ENCODE data around the gene MRPL53. TPM values are rescaled to one million over a fixed set of nuclear protein-coding genes. Genes with fewer than 3 reads are reported as not detected.

Gene MRPL53
- total and polyA plus RNA-seq, 2 of the 13 experiments (the other 11 are each of a cell fraction or from before 2014, with no cell fraction given): 34.3 to 51.9 TPM

GRCh38 chr2:74511104-74511989, 38.9 kb upstream of the MRPL53 start (continued):
- TF ChIP-seq ZBTB37 (CRISPR knock-in tag; IDR thresholded peaks at IDR 0.05) (no peak), ZNF546 (CRISPR knock-in tag; conservative IDR thresholded peaks at IDR 0.05) (no peak)
- TF ChIP-seq, protein P1, sequence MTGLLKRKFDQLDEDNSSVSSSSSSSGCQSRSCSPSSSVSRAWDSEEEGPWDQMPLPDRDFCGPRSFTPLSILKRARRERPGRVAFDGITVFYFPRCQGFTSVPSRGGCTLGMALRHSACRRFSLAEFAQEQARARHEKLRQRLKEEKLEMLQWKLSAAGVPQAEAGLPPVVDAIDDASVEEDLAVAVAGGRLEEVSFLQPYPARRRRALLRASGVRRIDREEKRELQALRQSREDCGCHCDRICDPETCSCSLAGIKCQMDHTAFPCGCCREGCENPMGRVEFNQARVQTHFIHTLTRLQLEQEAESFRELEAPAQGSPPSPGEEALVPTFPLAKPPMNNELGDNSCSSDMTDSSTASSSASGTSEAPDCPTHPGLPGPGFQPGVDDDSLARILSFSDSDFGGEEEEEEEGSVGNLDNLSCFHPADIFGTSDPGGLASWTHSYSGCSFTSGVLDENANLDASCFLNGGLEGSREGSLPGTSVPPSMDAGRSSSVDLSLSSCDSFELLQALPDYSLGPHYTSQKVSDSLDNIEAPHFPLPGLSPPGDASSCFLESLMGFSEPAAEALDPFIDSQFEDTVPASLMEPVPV (CRISPR knock-in tag; IDR thresholded peaks at IDR 0.05): no peak

DNA sequence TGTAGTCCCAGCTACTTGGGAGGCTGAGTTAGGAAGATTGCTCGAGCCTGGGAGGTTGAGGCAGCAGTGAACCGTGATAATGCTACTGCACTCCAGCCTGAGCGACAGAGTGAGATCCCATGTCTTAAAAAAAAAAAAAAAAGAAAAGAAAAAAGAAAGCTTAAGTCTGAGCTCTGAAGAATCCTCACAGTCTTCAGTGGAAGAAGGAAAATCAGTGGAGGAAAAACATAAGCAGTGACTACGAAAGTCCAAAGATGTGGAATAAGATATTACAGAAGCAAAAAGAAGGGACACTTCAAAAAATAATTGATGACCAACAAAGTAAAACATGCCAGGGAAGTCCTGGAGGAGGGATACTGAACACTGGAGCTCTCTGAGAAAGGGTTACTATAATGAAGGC, 37.8 kb upstream of the MRPL53 start:
- H3K36me3 ChIP-seq (replicated peaks in 1 of 2; ENCODE audit: control insufficient read depth in 1 of 2, insufficient read depth in 2 of 2, low read length in 2 of 2): no peaks in the 10 kb centered on the region; a peak in 4 of 5 replicates
- DNase-seq (ENCODE audit: low spot score) (no peak), ATAC-seq (no peak), FAIRE-seq (no peak)
- TF ChIP-seq ZSCAN31 (CRISPR knock-in tag; IDR thresholded peaks at IDR 0.05; ENCODE audit: low read depth): no peak
- TF ChIP-seq TEAD3 (CRISPR knock-in tag; optimal IDR thresholded peaks at IDR 0.05; ENCODE audit: borderline replicate concordance): no peak
- no peak for TF ChIP-seq ZBTB7A (CRISPR knock-in tag; IDR thresholded peaks at IDR 0.05)
- H2AFZ ChIP-seq (ENCODE audit: low read length): no peak overlapping the region
- no TSS peak for BruUV-seq (replicated peaks)
- CTCF ChIA-PET (ENCODE audit: low intra/inter-chr PET ratio, low total read pairs): no interaction called here
- peaks cover 16% of the 10 kb centered on the region for H3K79me2 ChIP-seq (ENCODE audit: insufficient read depth, low read length)
- no peaks in the 10 kb centered on the region for H4K20me1 ChIP-seq (ENCODE audit: insufficient read depth, low read length)
- H3K9ac ChIP-seq (ENCODE audit: insufficient read depth, low read depth, low read length): no peak overlapping the region
- WGBS (ENCODE audit: low lambda C conversion rate): 88% methylated on average over 4 of the region's 4 CpGs
- peaks cover 71% of the 10 kb centered on the region for H3K4me1 ChIP-seq (ENCODE audit: insufficient read depth, low read length)
- no peak overlapping the region for H3K4me3 ChIP-seq (replicated peaks in 1 of 3; ENCODE audit: insufficient read depth in 1 of 3, low read depth in 2 of 3, low read length in 3 of 3)
- no peaks in the 10 kb centered on the region for H3K9me3 ChIP-seq (ENCODE audit: low read length)
- POLR2A ChIA-PET: interaction anchor here (0.8 to 16.5 kb wide), 9 partner anchors 8 to 311 kb away, joined by 3 to 795 read pairs (median 5); partner anchors contain the start of genes AUP1, CCDC142, DQX1 and HTRA2
- in situ Hi-C loops (cut with HindIII; ENCODE audit: extremely low pct_ligation_motif_present, low pct_unique_long_range_greater_than_20kb) (no loop called here), intact Hi-C loops (cut with micrococcal nuclease; ENCODE audit: unreplicated experiment) (no loop called here)
- H3K27me3 ChIP-seq (ENCODE audit: control insufficient read depth in 1 of 2, insufficient read depth in 2 of 2, low read length in 2 of 2): no peaks in the 10 kb centered on the region; a peak in 1 of 5 replicates
- H3K4me2 ChIP-seq (ENCODE audit: low read depth, low read length): no peak overlapping the region
- no peak overlapping the region for H3K27ac ChIP-seq (ENCODE audit: extremely low read length, insufficient read depth, low read length)

Measured in HepG2 (cell line).